Cerebellar nuclear complex (tissue), 1 donor: ENCODE results near the gene ZSWIM8.

Experiments
- DNase-seq, 2 experiments: peaks; one replicate each; lab custom pipeline; 2025; lab: John Stamatoyannopoulos, UW

The ZSWIM8 gene

GRCh38 chr10:73797324-73798025 lies 12.1 kb downstream of the ZSWIM8 start:
- DNase-seq = no peak

GRCh38 chr10:73798087-73798486 lies 12.7 kb downstream of the ZSWIM8 start:
- DNase-seq = no peak

- no peak for DNase-seq
Observed at GRCh38 chr10:73798927-73799560, 13.6 kb downstream of the ZSWIM8 start.

DNA sequence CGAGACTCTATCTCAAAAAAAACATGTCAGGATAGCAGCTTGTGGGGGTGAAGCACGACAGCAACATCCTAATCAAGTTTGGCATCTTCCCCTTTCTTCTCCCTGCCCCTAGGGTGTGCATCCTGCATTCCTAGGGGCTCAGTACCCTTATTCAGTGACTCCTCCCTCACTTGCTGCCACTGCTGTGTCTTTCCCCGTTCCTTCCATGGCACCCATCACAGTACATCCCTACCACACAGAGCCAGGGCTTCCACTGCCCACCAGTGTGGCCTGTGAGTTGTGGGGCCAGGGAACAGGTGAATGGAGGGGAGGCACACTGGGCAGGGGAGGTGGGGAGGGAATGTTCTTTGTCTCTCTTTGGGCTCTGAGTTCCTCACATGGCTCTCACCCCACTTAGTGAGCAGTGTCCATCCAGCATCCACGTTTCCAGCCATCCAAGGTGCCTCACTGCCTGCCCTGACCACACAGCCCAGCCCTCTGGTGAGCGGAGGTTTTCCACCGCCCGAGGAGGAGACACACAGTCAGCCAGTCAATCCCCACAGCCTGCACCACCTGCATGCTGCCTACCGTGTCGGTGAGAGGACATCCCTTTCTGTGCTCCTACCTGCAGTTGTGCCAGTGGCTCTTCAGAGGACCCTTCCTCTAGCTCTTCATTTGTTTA lies 14.6 kb downstream of the ZSWIM8 start:
- DNase-seq = no peak

DNA sequence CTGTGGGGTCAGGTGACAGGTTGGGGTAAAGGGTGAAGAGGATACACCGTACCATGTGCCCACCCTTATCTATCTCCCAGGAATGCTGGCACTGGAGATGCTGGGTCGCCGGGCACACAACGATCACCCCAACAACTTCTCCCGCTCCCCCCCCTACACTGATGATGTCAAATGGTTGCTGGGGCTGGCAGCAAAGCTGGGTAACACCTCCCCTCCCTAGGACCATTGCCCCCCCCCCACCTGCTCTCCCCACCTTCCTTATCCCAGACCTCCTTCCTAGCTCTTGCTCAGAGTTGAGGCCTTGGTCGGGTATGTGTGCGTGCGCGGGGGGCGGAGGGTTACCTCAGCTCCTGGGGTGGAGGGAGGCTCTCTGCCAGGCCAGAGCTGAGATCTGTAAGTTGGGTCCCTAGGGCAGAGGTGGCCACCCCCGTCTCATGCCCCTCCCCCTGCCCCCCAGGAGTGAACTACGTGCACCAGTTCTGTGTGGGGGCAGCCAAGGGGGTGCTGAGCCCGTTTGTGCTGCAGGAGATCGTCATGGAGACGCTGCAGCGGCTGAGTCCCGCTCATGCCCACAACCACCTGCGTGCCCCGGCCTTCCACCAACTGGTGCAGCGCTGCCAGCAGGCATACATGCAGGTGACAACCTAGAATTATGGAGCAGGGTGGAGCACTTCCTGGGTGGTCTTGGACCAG lies 15.3 kb downstream of the ZSWIM8 start:
- no peak for DNase-seq

- no peak for DNase-seq
Observed at GRCh38 chr10:73801253-73801590, 15.8 kb downstream of the ZSWIM8 start.

- DNase-seq = no peak
Observed at GRCh38 chr10:73802276-73802991, 17.0 kb downstream of the ZSWIM8 start.

- DNase-seq = no peak
Observed at GRCh38 chr10:73803680-73804286, 18.4 kb downstream of the ZSWIM8 start.

DNA sequence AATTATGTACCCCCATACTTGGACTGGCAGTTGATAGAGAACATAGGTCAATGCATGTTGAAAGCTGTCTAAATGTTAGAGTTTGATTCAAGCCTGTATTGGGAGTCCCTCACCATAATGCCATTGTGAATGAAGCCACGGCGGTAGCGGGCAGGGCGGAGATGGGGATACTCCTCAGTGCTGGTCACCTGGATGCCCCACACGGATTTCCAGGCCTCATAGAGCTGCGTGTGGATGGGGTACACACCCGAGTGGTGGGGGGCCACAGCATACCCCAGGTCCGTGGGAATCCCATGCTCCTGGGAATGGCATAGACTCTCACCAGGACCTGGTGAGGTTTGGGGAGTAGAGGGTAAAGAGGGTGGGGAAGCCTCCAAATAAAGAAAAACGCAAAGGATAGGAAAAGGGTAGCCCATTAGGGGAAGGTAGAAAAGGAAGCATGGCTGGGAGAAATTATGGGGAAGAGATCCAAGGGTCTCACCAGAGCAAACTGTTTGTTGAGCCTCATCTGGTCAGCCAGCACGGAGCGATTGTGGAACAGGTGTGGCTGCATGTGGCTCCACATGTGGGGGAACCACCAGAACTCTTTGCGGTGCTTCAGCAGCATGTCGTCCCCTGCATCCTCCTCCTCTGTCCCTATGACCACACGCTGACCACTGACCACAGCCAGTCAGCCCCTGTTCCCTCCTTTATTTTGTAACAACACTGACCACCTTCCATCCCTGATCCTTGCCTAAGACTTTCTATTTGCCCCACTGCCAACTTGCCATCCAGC lies 21.0 kb downstream of the ZSWIM8 start:
- no peak for DNase-seq

GRCh38 chr10:73807471-73807870 lies 22.1 kb downstream of the ZSWIM8 start:
- DNase-seq = no peak

DNA sequence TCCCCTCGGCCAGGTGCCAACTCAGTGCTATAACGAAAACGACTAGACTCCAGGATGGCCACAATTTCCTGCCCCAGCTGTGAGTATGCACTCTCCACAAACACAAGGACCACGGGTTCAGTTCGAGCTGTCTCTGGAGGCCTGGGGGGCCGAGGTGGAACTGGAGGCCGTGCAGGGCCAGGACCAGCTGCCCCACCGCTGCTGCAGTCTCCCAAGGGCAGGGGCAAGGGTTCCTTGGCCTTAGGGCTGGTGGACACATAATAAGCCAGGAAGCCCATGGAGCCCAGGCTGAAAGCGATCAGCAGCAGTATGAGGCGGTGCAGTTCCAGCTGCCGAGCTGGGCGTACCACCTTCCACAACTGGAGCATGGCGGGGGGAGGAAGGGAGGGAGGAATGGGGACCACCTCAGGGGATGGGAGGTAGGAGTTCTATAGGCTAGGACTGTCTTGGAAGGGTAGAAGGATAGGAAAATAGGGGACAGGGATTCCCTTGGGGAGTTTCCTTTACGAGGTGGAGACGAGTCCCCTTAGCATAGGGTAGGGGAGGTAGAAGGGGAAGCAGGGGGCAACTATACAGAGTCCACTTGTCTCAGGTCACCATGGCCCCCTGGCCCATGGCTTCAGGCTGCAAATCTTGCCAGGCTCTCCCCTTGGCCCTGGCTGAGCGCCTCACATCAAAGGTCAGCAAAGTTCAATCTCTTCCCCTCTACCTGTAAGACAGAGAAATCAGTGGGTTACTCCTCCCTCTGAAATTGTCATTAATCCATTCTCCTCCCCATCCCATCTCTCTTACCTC lies 22.8 kb downstream of the ZSWIM8 start:
- DNase-seq = no peak

- no peak for DNase-seq
Observed at GRCh38 chr10:73809061-73809818, 23.8 kb downstream of the ZSWIM8 start.

DNA sequence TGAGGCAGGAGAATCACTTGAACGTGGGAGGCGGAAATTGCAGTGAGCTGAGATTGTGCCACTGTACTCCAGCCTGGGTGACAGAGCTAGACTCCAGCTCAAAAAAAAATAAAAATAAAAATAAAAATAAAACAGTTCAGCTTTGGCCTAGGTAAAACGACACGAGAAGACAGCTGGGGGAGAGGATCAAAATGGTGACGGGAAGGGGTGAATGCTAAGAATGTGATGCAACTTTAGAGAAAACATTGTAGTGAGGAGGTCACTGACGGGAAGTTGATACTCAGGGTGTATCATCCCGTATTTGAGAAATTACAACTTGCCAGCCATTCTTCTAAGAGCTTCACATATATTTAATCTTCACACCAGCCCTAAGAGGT lies 24.9 kb downstream of the ZSWIM8 start:
- DNase-seq = no peak

GRCh38 chr10:73810735-73811465 lies 25.5 kb downstream of the ZSWIM8 start:
- no peak for DNase-seq

- no peak for DNase-seq
Observed at GRCh38 chr10:73812657-73813056, 27.3 kb downstream of the ZSWIM8 start.

GRCh38 chr10:73813333-73813732 lies 27.9 kb downstream of the ZSWIM8 start:
- no peak for DNase-seq

DNA sequence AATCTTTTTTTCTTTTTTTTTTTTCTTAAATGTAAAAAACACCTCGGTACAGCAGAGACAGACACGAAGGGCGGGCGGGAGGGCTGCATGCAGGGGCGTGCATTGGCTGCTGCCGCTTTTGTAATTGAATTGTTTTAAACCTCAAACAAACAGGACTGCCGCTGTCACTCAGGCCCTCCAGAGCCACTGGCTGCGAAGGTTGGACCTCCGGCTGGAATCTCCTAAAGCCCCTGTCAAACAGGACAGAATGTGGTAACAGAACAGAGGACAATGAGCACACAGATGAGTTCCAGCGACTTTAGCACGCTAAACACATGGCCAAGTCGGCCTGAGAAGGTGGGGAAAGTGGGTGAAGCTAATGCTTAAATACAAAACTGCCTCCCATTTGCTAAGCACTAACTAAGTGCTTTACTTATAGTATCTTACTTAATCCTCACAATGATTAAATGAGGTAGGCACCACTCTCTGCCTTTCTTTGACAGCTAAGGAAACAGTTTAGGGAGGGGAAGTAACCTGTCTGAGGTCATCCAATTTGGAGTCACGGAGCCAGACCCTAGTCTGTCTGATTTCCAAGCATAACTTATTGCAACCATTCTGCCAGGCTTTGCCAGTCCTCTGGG lies 29.0 kb downstream of the ZSWIM8 start:
- DNase-seq = no peak
